D721Med (cell line): Measurements from ENCODE around the gene BUD13.

Source experiments
- DNase-seq: peaks from one replicate; pipeline ENCODE4 v3.0.0; 2011; ENCODE audit warnings: low spot score; ENCODE audit not compliant: insufficient read length
- FAIRE-seq: peaks from 2 replicates; lab custom pipeline; 2011; peaks lifted over from hg19 to GRCh38; lab: Jason Lieb, UNC
- CTCF ChIP-seq: IDR thresholded peaks from 2 replicates; pipeline ENCODE4 v1.5.1; 2012; ENCODE audit warnings: mild to moderate bottlenecking, control low read depth; ENCODE audit not compliant: insufficient read depth; ENCODE audit errors: missing control alignments

BUD13 gene

GRCh38 chr11:116800610-116801009 is 27.8 kb upstream of the BUD13 start:
- FAIRE-seq (no peak), DNase-seq (no peak)
- TF ChIP-seq CTCF: no peak

- TF ChIP-seq CTCF: no peak
- FAIRE-seq: no peak
These were observed 25.6 kb upstream of the BUD13 start for GRCh38 chr11:116798368-116798767.

GRCh38 chr11:116797816-116798215 is 25.0 kb upstream of the BUD13 start:
- FAIRE-seq (no peak), DNase-seq (no peak)
- TF ChIP-seq CTCF: no peak

More at GRCh38 chr11:116798368-116798767, 25.6 kb upstream of the BUD13 start:
- no peak for DNase-seq

GRCh38 chr11:116796548-116796947 is 23.8 kb upstream of the BUD13 start:
- FAIRE-seq (no peak), DNase-seq (no peak)
- TF ChIP-seq CTCF: no peak

GRCh38 chr11:116794851-116795250 is 22.1 kb upstream of the BUD13 start:
- FAIRE-seq (no peak), DNase-seq (no peak)
- no peak for TF ChIP-seq CTCF

- no peak for DNase-seq
- no peak for FAIRE-seq
- no peak for TF ChIP-seq CTCF
These were observed 20.9 kb upstream of the BUD13 start for GRCh38 chr11:116793772-116794097.

GRCh38 chr11:116792869-116793771 is 20.3 kb upstream of the BUD13 start:
- TF ChIP-seq CTCF: no peak
- FAIRE-seq (no peak), DNase-seq (no peak)
